GM21528 (cell line): Measurements from ENCODE around the gene DUSP16.

ENCODE experiments used
- ATAC-seq: cut with Tn5 transposase; IDR thresholded peaks from one replicate; pipeline ENCODE4 v1.9.1; 2021; ENCODE audit warnings: mild to moderate bottlenecking, moderate library complexity; ENCODE audit not compliant: unreplicated experiment, low FRiP score

Gene DUSP16

DNA sequence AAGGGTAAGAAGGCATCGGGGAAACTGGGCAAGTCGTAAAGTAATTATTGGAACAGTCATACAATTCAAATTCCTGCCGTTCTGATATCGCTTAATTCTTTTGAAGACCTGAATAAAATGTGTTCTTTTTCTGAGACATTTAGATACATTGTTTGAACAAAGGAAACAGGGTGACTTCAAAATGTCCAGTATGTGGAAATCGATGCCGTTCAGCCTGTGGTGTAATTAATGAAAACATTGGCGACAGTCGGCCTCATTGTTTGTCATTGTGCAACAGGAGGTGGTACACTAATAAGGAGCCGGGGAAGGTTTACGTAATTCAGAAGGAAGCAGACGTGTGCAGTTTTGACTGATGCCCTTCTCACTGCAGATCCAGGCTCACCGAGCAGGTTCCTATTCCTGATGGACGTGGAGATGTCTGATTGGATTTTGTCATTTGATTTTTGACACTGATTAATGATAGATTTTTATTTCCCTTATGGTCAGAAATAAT lies 113.1 kb downstream of the DUSP16 start:
- no peak for ATAC-seq

DNA sequence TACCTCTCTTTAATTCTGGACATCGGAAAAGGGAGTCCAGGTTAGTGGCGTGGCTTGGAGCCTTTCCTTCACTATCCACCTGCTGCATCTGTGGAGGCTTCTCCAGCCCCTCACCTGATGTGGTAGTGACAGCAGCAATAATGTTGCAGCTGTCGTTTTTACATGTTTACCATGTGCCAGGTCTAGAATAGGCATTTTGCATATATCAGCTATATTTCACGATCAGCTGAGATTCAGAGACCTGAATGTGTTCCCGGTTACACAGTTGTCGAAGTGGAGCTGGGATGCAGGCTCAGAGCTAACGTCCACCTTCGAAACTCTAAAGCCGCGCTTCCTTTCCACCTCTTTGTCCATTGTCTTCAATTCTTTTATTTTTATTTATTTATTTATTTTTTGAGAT lies 114.8 kb downstream of the DUSP16 start:
- no peak for ATAC-seq

GRCh38 chr12:12447236-12447635 lies 115.4 kb downstream of the DUSP16 start:
- ATAC-seq, result no peak

GRCh38 chr12:12446786-12447185 lies 115.9 kb downstream of the DUSP16 start:
- ATAC-seq, result no peak

GRCh38 chr12:12445882-12446181 lies 116.8 kb downstream of the DUSP16 start:
- no peak for ATAC-seq

DNA sequence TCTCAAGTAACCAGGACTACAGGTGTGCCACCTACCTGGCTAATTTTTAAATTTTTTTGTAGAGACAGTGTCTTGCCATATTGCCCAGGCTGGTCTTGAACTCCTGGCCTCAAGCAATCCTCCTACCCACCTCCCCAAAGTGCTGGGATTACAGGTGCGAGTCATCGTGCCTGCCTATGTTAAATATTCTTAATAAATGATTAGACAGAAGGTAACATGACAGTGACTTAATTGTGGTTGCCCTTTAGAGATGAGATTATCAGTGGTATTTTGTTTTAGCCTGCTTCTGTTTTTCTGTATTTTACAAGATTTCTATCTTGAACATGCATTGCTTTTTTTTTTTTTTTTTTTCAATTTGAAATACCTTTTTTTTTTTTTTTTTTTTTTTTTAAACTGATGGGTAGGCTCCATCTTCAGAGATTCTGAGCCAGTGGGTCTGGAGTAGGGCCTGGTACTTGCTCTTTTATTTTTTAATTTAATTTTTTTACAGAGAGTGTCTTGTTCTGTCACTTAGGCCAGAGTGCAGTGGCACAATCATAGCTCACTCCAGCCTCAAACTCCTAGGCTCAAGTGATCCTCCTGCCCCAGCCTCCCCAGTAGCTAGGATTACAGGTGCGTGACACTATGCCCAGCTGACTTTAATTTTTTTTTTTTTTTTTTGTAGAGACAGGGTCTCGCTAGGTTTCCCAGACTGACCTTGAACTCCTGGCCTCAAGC lies 117.3 kb downstream of the DUSP16 start:
- no peak for ATAC-seq

DNA sequence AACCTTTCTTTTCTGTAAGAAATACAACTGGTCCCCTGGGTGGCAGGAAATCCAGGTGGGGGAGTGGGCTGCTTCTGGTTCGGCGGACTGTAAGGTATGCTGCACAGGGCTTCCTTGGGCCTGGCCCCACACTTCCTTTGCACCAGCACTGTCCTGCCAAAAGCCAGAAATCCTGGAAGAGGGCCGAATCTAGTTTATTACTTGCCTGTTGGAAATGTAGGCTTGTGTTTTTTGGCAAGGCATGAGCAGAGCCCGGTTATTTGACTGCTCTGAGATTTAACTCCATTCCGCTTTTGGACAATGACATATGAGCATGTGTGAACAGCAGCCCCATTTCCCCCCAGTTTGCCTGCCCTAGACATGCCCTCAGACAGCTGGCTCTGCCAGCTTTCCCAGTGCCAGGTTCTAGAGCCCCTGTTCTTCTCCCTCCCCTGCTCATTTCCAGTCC lies 119.2 kb downstream of the DUSP16 start:
- no peak for ATAC-seq

DNA sequence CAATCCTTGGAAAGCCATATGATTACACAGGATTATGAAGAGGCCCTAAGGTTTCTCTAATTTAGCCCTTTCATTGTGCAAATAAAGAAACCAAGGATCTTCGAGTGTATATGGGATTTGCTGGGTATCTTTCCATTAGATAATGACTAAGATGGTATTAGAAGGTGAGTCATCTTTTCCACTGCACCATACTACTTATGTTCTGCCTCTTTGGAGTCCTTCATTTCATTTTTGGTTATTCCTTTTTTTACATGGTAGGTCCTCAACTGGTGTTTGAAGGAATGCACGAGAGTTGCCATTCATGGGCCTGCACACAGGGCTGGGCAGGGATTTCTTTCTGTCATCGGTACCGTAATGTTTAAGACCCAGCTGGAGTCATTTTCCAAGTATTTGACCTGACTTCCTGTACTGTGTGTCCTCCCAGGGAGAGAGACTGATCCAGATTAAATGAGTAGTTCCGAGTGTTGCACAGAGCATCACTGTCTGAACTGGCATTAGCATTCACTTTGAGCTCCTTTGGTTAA lies 120.1 kb downstream of the DUSP16 start:
- no peak for ATAC-seq

DNA sequence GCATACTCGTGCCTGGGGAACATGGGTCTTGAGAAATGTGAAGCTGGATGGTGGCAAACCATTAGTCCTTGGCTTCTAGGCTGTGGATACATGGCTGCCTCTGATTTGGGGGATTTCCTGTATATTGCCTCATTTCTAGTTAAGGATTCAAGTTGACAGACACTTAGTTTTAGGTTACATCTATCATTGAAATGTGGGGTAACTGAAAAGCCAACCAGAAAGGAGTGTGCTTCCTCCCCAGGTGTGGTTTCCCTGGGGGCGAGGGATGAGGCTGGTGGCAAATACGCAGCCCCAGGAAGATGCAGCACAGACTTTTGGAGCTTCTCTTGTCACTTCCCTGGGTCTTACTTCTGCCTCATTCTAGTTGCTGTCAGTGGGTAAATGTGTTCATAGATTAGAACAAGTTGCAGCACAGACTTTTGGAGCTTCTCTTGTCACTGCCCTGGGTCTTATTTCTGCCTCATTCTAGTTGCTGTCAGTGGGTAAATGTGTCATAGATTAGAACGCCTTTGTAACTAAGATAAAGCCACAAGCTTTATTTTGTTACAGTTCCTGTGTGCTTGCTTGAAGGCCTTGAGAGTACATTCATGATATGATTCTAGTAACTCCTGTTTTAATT lies 120.7 kb downstream of the DUSP16 start:
- no peak for ATAC-seq

DNA sequence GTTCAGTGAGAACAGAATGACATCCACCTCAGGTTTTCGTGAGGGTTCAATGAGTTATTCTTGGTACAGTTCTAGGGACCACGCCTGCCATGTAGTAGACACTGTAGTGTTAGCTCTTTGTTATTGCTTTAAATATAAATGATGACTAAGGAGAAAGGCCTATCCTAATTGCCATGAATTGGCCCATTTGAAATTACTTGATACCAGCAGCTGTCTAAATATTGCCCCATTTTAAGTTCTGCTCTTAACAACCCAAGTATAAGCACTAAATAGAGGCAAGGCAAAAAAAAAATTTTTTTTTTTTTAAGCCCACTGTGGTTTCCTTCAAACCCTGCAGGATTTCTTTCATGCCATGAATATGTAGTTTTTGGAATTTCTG lies 121.2 kb downstream of the DUSP16 start:
- no peak for ATAC-seq

DNA sequence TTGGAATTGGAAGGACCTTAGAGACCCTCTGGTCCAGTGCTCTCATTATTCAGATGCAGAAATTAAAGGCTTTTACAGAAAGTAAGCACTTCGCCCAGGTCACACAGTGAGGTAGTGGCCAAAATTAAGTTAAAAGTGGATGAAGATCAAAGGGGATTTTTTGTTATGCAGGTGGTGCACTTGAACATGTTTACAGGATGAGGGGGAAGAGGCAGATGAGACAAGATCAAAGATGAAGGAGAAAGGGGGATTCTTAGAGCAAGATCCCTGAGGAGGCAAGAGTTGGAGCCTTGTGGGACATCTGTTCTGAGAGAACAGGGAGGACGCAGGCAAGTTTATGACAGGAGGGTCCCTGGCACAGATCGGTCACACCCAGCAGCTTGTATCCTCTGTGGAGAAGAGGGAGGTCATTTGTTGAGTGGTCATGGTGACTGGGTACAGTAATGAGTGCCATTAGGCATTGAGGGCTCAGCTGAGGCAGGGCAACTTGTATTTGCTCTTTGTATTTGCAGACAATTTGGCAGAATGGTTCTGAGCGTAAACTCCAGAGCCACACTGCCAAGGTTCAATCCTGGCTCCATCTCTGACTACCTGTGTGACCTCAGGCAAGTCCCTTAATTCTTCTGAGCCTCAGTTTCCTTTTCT lies 121.8 kb downstream of the DUSP16 start:
- ATAC-seq, result no peak

- ATAC-seq, result no peak
Measured at GRCh38 chr12:12439636-12440035, 123.0 kb downstream of the DUSP16 start.

DNA sequence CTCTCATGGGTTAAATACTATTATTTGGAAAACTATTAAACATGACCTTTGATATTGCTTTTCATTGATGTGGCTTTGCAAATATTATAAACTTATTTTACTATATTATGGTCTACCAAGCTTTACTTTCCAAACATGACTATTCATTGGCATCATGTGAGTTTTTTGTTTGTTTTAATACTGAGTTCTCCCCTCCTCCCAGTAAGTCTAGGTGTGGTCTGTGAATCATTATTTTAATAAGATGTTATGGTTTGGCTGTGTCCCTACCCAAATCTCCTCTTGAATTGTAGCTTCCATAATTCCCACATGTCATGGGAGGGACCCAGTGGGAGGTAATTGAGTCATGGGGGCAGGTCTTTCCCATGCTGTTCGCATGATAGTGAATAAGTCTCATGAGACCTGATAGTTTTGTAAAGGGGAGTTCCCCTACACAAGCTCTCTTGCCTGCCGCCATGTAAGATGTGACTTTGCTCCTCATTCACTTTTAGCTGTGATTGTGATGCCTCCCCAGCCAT lies 125.8 kb downstream of the DUSP16 start:
- ATAC-seq, result no peak

- no peak for ATAC-seq
Measured at GRCh38 chr12:12433203-12433731, 129.4 kb downstream of the DUSP16 start.

DNA sequence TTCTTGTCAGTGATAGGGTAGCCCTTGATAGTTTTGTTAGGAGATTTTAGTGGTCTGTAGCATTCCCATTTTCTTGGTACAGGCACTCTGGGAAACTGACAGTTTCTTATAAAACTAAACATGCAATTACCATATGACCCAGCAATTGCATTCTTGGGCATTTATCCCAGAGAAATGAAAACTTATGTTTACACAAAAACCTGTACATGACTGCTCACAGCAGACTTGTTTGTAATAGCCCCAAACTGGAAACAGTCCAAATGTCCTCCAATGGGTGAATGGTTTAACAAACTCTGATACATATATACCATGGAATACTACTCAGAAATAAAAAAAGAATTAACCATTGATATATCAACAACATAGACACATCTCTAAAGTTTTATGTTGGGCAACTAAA lies 130.3 kb downstream of the DUSP16 start:
- ATAC-seq, result no peak

DNA sequence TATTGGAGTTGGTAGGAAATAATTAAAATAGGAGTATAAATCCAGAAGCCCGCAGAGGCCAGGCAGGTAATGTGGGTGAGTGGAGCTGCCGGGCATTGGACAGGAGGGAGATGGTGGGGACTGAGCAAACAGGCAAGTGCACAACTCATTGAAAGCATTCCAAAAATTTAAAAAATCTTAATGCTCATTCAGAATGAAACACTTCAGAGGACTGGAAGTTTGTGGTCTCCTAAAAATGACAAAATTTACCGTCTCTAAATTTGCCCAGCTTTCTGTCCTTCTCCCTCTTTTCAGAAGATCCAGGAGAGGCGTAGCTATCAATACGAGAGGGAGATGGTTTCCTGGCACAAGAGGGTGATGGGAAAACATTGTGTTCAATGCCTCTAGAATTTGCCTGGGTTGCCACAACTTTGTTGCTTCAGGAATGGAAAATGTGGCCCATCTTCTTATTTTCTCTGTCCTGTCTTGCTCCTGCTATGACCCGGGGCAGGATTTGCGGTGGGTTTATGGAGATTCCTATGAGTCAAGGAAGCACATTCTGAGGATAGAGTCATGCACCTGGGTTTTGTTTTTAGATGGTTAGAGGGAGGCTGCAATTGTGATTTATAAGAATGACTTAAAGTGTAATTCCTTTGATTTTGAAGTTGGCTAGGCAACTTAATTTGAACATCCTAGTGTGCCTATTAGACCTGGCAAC lies 133.6 kb downstream of the DUSP16 start:
- ATAC-seq, result no peak

- ATAC-seq, result no peak
Measured at GRCh38 chr12:12428047-12428446, 134.6 kb downstream of the DUSP16 start.

GRCh38 chr12:12427568-12427967 lies 135.1 kb downstream of the DUSP16 start:
- no peak for ATAC-seq

- ATAC-seq, result no peak
Measured at GRCh38 chr12:12425616-12426015, 137.0 kb downstream of the DUSP16 start.

DNA sequence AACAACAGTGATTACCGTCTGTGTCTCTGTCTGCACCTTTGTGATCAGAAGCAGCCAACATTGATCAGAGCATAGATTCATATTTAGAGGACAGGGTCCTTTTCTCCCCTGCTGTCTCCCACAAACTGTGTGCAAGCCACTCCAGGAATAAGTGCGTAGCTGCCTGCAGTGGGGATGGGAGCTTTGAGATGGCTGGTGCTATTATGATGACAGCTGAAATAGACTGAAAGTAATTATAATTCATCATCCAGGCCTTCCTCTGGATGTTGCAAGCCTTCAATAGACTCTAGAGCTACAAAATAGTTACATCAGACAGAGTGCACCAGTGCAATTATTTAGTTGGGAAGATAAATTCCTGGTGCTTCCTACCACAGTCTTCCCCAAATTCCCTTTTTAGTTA lies 137.7 kb downstream of the DUSP16 start:
- ATAC-seq, result no peak
